ENCODE data around the gene MAGI2.

The MAGI2 gene

GRCh38 chr7:78377532-78377931 lies 1075.9 kb downstream of the MAGI2 start:
- peaks cover 10% of the 10 kb centered on the region for H3K9me3 Mint-ChIP-seq
- H3K27me3 Mint-ChIP-seq: no peaks in the 10 kb centered on the region
- no peak overlapping the region for H3K4me3 Mint-ChIP-seq
- H3K36me3 Mint-ChIP-seq (ENCODE audit: insufficient read depth): no peaks in the 10 kb centered on the region
- DNase-seq (ENCODE audit: low spot score in 2 of 2): no peak
- H3K4me1 Mint-ChIP-seq: no peaks in the 10 kb centered on the region
- no peak for ATAC-seq (replicated peaks; ENCODE audit: extremely low read depth, poor library complexity, severe bottlenecking)
- H3K27ac Mint-ChIP-seq (ENCODE audit: low read depth): no peak overlapping the region

- Mint-ChIP-seq H3K36me3 (ENCODE audit: insufficient read depth) (peaks cover 2% of the 10 kb centered on the region), H3K27me3 (no peaks in the 10 kb centered on the region), H3K9me3 (no peaks in the 10 kb centered on the region), H3K27ac (ENCODE audit: low read depth) (no peak overlapping the region), H3K4me1 (no peaks in the 10 kb centered on the region), H3K4me3 (no peak overlapping the region)
- DNase-seq (ENCODE audit: low spot score in 2 of 2) (no peak), ATAC-seq (replicated peaks; ENCODE audit: extremely low read depth, poor library complexity, severe bottlenecking) (no peak)
Measured at GRCh38 chr7:78370936-78371335, 1082.5 kb downstream of the MAGI2 start.

- no peak for ATAC-seq (replicated peaks; ENCODE audit: extremely low read depth, poor library complexity, severe bottlenecking)
- Mint-ChIP-seq H3K4me3 (no peak overlapping the region), H3K9me3 (no peaks in the 10 kb centered on the region), H3K36me3 (ENCODE audit: insufficient read depth) (peaks cover 2% of the 10 kb centered on the region), H3K27ac (ENCODE audit: low read depth) (no peak overlapping the region), H3K27me3 (no peaks in the 10 kb centered on the region), H3K4me1 (no peaks in the 10 kb centered on the region)
- DNase-seq (ENCODE audit: low spot score in 2 of 2): no peak
Measured at GRCh38 chr7:78368771-78369170, 1084.7 kb downstream of the MAGI2 start.

- no peak for ATAC-seq (replicated peaks; ENCODE audit: extremely low read depth, poor library complexity, severe bottlenecking)
- peaks cover 2% of the 10 kb centered on the region for H3K36me3 Mint-ChIP-seq (ENCODE audit: insufficient read depth)
- H3K9me3 Mint-ChIP-seq: no peaks in the 10 kb centered on the region
- no peak overlapping the region for H3K27ac Mint-ChIP-seq (ENCODE audit: low read depth)
- DNase-seq (ENCODE audit: low spot score in 2 of 2): no peak
- H3K4me3 Mint-ChIP-seq: no peak overlapping the region
- H3K4me1 Mint-ChIP-seq: no peaks in the 10 kb centered on the region
- H3K27me3 Mint-ChIP-seq: no peaks in the 10 kb centered on the region
Measured at GRCh38 chr7:78367280-78367773, 1086.1 kb downstream of the MAGI2 start.

- no peak for DNase-seq (ENCODE audit: low spot score in 2 of 2)
- H3K27ac Mint-ChIP-seq (ENCODE audit: low read depth): no peak overlapping the region
- no peak overlapping the region for H3K4me3 Mint-ChIP-seq
- ATAC-seq (replicated peaks; ENCODE audit: extremely low read depth, poor library complexity, severe bottlenecking): no peak
- peaks cover 4% of the 10 kb centered on the region for H3K9me3 Mint-ChIP-seq
- no peaks in the 10 kb centered on the region for H3K4me1 Mint-ChIP-seq
- no peaks in the 10 kb centered on the region for H3K36me3 Mint-ChIP-seq (ENCODE audit: insufficient read depth)
- H3K27me3 Mint-ChIP-seq: no peaks in the 10 kb centered on the region
Measured at GRCh38 chr7:78363866-78364265, 1089.6 kb downstream of the MAGI2 start.

GRCh38 chr7:78359836-78360235 lies 1093.6 kb downstream of the MAGI2 start:
- H3K27me3 Mint-ChIP-seq: no peaks in the 10 kb centered on the region
- no peak overlapping the region for H3K27ac Mint-ChIP-seq (ENCODE audit: low read depth)
- no peaks in the 10 kb centered on the region for H3K36me3 Mint-ChIP-seq (ENCODE audit: insufficient read depth)
- no peak for ATAC-seq (replicated peaks; ENCODE audit: extremely low read depth, poor library complexity, severe bottlenecking)
- no peak for DNase-seq (ENCODE audit: low spot score in 2 of 2)
- H3K4me3 Mint-ChIP-seq: no peak overlapping the region
- no peaks in the 10 kb centered on the region for H3K4me1 Mint-ChIP-seq
- peaks cover 4% of the 10 kb centered on the region for H3K9me3 Mint-ChIP-seq

- ATAC-seq (replicated peaks; ENCODE audit: extremely low read depth, poor library complexity, severe bottlenecking) (no peak), DNase-seq (ENCODE audit: low spot score in 2 of 2) (no peak)
- no peaks in the 10 kb centered on the region for H3K27me3 Mint-ChIP-seq
Measured at GRCh38 chr7:78357709-78358108, 1095.8 kb downstream of the MAGI2 start.

GRCh38 chr7:78355834-78356233 lies 1097.6 kb downstream of the MAGI2 start:
- DNase-seq (ENCODE audit: low spot score in 2 of 2) (no peak), ATAC-seq (replicated peaks; ENCODE audit: extremely low read depth, poor library complexity, severe bottlenecking) (no peak)
- H3K9me3 Mint-ChIP-seq: no peaks in the 10 kb centered on the region
- H3K27me3 Mint-ChIP-seq: no peaks in the 10 kb centered on the region
- H3K4me3 Mint-ChIP-seq: no peak overlapping the region
- no peaks in the 10 kb centered on the region for H3K36me3 Mint-ChIP-seq (ENCODE audit: insufficient read depth)
- H3K4me1 Mint-ChIP-seq: no peaks in the 10 kb centered on the region
- no peak overlapping the region for H3K27ac Mint-ChIP-seq (ENCODE audit: low read depth)

More at GRCh38 chr7:78357709-78358108, 1095.8 kb downstream of the MAGI2 start:
- Mint-ChIP-seq H3K4me1 (no peaks in the 10 kb centered on the region), H3K9me3 (peaks cover 4% of the 10 kb centered on the region), H3K36me3 (ENCODE audit: insufficient read depth) (no peaks in the 10 kb centered on the region), H3K27ac (ENCODE audit: low read depth) (no peak overlapping the region), H3K4me3 (no peak overlapping the region)

GRCh38 chr7:78350926-78351325 lies 1102.5 kb downstream of the MAGI2 start:
- Mint-ChIP-seq H3K36me3 (ENCODE audit: insufficient read depth) (no peaks in the 10 kb centered on the region), H3K4me1 (no peaks in the 10 kb centered on the region), H3K27me3 (no peaks in the 10 kb centered on the region), H3K4me3 (no peak overlapping the region), H3K9me3 (peaks cover 6% of the 10 kb centered on the region), H3K27ac (ENCODE audit: low read depth) (no peak overlapping the region)
- ATAC-seq (replicated peaks; ENCODE audit: extremely low read depth, poor library complexity, severe bottlenecking): no peak
- DNase-seq (ENCODE audit: low spot score in 2 of 2): no peak

- Mint-ChIP-seq H3K4me3 (no peak overlapping the region), H3K9me3 (peaks cover 6% of the 10 kb centered on the region), H3K36me3 (ENCODE audit: insufficient read depth) (no peaks in the 10 kb centered on the region), H3K27ac (ENCODE audit: low read depth) (no peak overlapping the region), H3K4me1 (no peaks in the 10 kb centered on the region), H3K27me3 (no peaks in the 10 kb centered on the region)
- DNase-seq (ENCODE audit: low spot score in 2 of 2) (no peak), ATAC-seq (replicated peaks; ENCODE audit: extremely low read depth, poor library complexity, severe bottlenecking) (no peak)
Measured at GRCh38 chr7:78350391-78350790, 1103.1 kb downstream of the MAGI2 start.

- Mint-ChIP-seq H3K27me3 (no peaks in the 10 kb centered on the region), H3K4me1 (no peaks in the 10 kb centered on the region), H3K27ac (ENCODE audit: low read depth) (no peak overlapping the region), H3K36me3 (ENCODE audit: insufficient read depth) (no peaks in the 10 kb centered on the region), H3K4me3 (no peak overlapping the region), H3K9me3 (peaks cover 6% of the 10 kb centered on the region)
- ATAC-seq (replicated peaks; ENCODE audit: extremely low read depth, poor library complexity, severe bottlenecking) (no peak), DNase-seq (ENCODE audit: low spot score in 2 of 2) (no peak)
Measured at GRCh38 chr7:78346827-78347226, 1106.6 kb downstream of the MAGI2 start.

- Mint-ChIP-seq H3K27ac (ENCODE audit: low read depth) (no peak overlapping the region), H3K4me1 (no peaks in the 10 kb centered on the region), H3K4me3 (no peak overlapping the region), H3K36me3 (ENCODE audit: insufficient read depth) (no peaks in the 10 kb centered on the region), H3K27me3 (no peaks in the 10 kb centered on the region), H3K9me3 (peaks cover 6% of the 10 kb centered on the region)
- no peak for ATAC-seq (replicated peaks; ENCODE audit: extremely low read depth, poor library complexity, severe bottlenecking)
- DNase-seq (ENCODE audit: low spot score in 2 of 2): no peak
Measured at GRCh38 chr7:78345979-78346378, 1107.5 kb downstream of the MAGI2 start.

- H3K4me1 Mint-ChIP-seq: no peaks in the 10 kb centered on the region
- ATAC-seq (replicated peaks; ENCODE audit: extremely low read depth, poor library complexity, severe bottlenecking): no peak
- H3K4me3 Mint-ChIP-seq: no peak overlapping the region
- H3K27me3 Mint-ChIP-seq: no peaks in the 10 kb centered on the region
- H3K27ac Mint-ChIP-seq (ENCODE audit: low read depth): no peak overlapping the region
- peaks cover 6% of the 10 kb centered on the region for H3K9me3 Mint-ChIP-seq
- H3K36me3 Mint-ChIP-seq (ENCODE audit: insufficient read depth): no peaks in the 10 kb centered on the region
- no peak for DNase-seq (ENCODE audit: low spot score in 2 of 2)
Measured at GRCh38 chr7:78345293-78345911, 1108.1 kb downstream of the MAGI2 start.

All from central memory CD8-positive, alpha-beta T cell (primary cell).